Activated CD8-positive, alpha-beta memory T cell treated with anti-CD3 and anti-CD28 coated beads, Interleukin-2, amount 50 U/mL, for 1 hour (primary cell): Measurements from ENCODE around the gene BACH2.
"Not testable (repeated sequence)": the region's sequence is repeated elsewhere in the genome, so short reads cannot be mapped to it uniquely, and the experiment has no call there.

Experiments used
- DNase-seq: peaks from one replicate; pipeline ENCODE4 v3.0.0-alpha.2; 2020; ENCODE audit errors: extremely low read depth

Gene BACH2

DNA sequence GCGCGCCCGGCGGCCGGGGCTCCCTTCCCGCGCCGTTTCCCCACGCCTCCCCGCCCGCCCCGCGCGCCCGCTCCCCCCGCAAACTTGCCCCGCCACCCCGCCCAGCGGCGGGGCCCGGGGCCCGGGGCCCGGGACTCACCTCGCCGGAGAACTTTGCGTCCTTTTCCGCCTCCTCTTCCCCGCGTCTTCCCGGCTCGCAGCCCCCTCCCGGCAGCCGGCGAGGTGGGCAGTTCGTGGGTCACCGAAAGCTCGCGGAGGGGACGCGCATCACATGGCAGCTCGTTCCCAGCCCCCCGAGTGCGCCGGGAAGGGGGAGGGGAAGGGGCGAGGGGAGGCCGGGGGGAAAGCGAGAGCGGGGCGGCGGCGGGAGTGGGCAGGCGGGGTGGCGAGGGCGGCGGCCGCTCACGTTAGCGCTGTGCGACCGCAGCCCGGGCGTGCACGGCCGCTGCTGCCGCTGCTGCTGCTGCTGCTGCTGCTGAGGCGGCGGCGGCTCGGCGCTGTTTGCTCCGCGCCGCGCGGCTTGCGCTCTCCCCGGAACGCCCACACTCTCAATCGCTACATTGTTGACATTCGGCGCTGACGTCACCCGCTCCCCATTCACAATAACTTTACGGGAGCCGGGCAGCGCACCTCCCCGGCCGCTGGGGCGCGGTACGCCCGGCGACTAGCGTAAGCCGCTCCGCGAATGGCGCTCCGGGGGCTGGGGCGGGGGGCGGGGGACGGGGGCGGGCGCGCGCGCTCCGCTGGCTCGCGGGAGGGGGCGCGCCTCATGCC lies at the start of gene BACH2:
Gene BACH2 (minus strand): TSS at position 503 of the 774 bp plus-strand sequence. CDS start 287,999 bp downstream, outside the sequence.
- DNase-seq = peak; percentile 99

GRCh38 chr6:90343576-90343975 lies 46.9 kb upstream of the BACH2 start:
- no peak for DNase-seq

DNA sequence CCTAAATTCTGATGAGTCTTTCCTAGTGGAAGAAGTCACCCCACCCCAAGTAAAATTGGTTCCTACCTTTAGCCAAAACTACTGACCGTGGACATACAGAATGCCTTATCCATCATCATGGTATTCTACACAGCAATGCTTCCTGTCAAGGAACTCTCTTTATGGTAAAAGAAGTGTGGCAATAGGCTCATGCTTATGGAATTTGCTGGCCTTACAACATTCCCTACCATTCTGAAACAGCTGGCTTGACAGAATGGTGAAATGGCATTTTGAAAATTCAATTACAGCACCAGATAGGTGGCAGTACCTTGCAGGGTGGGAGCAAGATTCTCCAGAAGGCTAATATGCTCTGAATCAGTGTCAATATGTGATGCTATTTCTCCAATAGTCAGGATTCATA lies 41.8 kb upstream of the BACH2 start:
- DNase-seq = no peak

- no peak for DNase-seq
Observed at GRCh38 chr6:90336388-90336947, 39.8 kb upstream of the BACH2 start.

- DNase-seq = no peak
Observed at GRCh38 chr6:90333928-90334327, 37.3 kb upstream of the BACH2 start.

DNA sequence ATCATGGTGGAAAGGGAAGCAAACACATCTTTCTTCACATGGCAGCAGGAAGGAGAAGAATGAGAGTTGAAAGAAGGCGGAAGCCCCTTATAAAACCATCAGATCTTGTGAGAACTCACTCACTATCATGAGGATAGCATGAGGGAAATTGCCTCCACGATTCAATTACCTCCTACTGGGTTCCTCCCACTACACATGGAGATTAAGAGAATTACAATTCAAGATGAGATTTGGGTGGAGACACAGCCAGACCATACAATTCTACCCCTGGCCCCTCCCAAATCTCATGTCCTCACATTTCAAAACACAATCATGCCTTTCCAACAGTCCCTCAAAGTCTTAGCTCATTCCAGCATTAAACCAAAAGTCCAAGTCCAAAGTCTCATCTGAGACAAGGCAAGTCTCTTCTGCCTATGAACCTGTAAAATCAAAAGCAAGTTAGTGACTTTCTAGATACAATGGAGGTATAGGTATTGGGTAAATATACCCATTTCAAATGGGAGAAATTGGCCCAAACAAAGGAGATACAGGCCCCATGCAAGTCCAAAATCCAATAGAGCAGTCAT lies 36.4 kb upstream of the BACH2 start:
- DNase-seq = not testable (repeated sequence)

DNA sequence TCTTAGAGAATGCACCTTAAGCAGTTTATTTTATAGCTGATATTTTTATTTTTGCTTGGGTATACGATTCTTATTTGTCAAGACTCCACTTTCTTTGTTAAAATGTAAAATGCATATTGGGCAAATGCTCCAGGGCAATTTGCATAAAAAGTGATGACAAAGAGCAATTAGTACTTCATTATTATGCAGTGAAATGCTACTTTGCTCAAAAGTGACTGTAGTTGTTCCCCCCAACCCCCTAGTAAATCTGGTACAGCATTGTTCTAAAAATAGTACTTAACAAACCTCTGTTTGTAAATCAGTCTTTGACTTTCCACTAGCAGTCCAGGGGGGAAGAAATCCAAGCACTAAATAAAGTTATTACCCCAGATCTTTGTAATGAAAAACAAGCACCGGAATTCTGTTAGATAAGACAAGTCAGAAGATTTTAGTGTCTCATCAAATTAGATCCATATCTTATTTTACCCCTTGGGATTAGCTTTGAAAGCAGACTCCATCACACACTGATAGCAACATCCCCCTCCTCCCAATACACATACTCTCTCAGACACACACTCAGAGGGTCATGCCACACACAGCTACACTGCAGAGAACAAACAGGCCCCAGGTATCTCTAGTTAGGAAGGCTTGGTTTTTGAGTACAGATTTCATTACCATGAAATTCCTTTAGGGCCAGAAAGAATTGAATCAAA lies 32.9 kb upstream of the BACH2 start:
- no peak for DNase-seq

- DNase-seq = no peak
Observed at GRCh38 chr6:90328004-90328403, 31.4 kb upstream of the BACH2 start.

- no peak for DNase-seq
Observed at GRCh38 chr6:90326404-90327057, 29.9 kb upstream of the BACH2 start.

DNA sequence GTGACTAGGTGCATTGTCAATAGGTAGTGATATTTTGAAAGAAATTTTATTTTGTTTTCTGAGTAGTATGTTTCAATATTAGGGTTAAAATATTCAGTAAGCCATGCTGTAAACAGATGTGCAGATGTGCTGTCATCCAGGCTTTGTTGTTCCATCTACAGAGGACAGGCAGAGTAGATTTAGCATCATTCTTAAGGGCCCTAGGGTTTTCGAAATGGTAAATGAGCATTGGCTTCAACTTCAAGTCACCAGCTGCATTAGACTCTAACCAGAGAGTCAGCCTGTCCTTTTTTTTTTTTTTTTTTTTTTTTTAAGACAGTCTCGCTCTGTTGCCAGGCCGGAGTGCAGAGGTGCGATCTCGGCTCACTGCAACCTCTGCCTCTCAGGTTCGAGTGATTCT lies 27.1 kb upstream of the BACH2 start:
- DNase-seq = no peak

DNA sequence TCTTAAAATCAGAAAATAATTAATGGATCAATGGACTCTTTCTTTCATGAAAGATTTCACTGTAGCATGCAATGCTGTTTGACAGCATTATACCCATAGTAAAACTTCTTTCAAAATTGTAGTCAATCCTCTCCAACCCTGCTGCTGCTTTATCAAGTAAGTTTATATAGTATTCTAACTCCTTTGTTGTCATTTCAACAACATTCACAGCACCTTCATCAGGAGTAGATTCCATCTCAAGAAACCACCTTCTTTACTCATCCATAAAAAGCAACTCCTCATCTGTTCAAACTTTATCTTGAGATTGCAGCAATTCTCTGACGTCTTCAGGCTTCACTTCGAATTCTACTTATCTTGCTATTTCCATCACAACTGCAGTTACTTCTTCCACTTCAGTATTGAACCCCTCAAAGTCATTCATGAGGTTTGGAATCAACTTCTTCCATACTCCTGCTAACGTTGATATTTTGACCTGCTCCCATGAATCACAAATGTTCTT lies 26.4 kb upstream of the BACH2 start:
- no peak for DNase-seq

DNA sequence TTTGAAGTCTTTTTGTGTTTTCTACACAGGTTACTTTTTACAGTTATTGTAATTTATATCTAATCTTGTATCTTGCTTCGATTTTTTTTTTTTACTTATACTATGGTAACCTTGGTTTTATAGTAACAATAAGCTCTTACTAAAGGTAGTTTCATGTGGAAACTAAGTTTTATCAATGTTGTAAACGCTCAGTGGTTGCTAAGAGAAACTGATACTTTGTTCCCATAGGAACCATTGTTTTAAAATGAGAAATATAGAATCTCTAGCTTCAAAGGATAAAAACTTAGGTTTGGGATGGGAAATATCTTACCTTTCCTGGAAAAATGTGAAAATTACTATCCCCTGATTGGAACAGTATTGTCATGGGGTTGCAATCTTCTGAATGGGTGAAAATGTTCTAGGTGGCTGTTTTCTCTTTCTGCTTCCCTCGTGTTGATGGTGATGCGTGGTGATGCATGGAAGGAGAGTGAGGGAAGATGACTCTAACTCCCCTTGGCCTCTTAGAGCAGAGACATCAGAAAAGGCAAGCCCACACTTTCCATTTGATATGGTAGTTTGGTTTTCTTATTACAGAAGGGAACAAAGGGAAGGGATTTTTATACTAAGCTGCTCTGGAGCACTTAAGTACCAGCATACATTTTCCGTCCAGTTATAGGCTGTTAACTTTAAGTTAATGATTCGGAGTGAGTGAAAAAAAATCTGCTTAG lies 23.5 kb upstream of the BACH2 start:
- DNase-seq = no peak

DNA sequence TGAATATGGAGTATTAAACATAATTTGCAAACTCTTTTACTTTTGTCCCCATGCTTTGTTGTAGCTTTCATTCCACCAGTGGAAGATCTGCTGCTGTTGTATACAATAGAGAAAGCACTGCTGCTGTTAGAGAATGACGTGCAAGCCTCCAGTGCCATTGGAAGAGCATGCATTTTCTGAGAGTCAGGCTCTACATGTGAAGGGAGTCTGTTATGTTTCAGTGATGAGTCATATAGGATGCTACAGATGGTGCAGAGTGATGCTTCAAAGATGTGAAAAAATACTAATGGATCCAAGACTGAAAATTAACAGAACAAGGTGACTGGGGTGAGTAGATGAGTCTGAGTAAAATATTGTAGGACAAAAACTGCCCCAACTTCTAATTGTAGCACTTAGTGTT lies 22.4 kb upstream of the BACH2 start:
- DNase-seq = no peak

DNA sequence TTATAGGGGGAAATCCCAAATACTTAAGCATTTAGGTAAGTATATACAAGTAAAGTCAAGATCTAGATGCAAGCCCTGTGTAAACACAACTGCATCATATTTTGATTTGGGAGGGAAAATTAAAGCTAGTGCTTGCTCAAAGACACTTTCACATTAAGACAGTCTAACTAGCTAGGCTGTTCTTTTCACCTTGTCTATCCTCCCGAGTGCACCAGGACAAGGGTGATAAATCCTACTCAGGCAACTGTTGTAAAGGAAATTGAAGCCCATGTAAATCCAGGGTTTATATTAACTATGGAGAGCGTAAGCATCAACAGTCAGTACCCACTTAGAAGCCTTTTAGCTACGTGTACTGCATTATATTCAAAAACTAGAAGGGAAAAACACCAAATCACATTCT lies 19.3 kb upstream of the BACH2 start:
- no peak for DNase-seq

DNA sequence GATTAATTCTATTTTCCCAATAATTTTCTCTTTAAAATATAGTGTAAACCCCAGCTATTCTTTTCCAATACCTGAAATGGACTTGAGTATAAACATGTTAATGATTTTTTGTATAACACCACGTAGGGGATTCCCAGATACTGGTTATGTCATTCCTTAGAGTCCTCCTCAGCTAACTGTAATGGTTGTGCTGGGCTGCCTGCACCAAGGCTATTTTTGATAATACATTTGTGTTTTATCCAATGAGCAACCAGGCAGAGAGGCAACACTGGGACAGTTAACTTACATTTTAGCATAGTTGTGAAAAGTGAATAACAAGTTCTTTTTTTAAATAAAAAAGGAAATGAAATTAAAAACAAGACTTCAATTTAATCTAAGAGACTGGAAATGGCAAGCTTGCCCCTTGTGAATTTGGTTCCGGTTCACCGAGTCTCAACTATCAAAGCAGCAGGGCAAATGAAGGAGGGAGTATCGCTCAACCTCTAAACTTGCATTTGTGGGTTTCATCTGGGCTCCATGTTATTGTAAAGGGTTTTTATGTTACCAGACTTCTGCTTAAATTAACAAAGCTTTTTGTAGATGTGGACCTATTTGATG lies 18.8 kb upstream of the BACH2 start:
- DNase-seq = no peak

DNA sequence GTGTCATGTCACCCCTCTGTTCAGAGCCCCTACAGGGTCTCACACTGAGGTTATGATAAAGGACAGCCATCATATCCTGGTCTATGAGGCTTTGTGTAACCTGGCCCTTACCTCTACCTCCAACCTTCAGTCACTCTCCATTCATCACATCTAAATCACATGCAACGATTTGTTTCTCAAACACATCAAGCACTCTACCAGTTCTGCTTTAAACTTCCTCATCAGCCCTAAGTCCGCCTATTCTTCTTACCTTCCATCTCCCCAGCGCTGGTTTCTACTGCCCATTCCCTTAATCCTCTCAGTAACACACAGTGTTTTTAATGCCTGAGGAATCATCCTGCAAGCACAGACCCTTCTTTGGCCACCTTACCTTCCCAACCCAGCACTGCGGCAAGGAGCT lies 17.9 kb upstream of the BACH2 start:
- no peak for DNase-seq

DNA sequence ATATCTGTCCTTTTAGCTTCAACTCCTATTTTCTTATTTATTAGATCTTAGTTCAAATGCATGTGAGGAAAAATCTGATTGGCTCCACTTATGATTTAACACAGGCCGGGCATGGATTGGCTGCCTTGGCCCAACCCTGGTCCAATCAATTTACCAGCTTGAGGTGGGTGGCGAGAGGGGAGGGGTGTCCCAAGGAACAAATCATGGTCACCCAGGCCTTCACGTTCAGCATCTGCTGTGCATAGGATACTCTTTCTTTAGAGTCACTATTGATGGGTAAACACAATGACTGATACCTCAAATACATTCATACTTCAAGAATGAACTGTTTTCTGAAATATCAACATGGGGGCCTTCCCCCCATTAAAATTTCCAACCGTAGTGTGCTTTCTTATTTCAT lies 14.9 kb upstream of the BACH2 start:
- DNase-seq = no peak

- no peak for DNase-seq
Observed at GRCh38 chr6:90305800-90306448, 9.3 kb upstream of the BACH2 start.

DNA sequence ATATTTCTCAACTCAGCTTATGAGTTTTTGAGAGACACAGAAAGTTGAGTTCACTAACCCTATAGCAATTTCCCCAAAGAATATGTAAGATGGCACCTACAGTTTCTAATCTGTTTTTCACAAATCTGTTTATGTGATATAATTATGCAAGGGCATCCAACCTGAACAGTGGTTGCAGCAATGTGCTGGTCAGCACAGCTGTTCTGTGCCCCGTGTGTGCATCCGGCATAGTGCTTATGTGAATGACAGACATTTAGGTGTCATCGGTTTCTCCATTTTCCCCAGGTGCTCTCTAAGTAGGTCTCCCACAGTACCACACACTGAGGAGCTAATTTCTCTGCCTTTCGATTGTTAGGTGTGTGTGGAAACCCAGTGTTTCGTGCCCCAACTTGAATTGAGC lies 7.7 kb upstream of the BACH2 start:
- no peak for DNase-seq

GRCh38 chr6:90303039-90303438 lies 6.4 kb upstream of the BACH2 start:
- no peak for DNase-seq
